BLaER1 (cell line): ENCODE data around the gene WWOX.

Source experiments
- H3K27ac ChIP-seq: shearing (Covaris generic); formaldehyde crosslinking; 2 replicates; pipeline ENCODE4 v1.8.1; 2022
- H3K27me3 ChIP-seq: shearing (Covaris generic); formaldehyde crosslinking; 2 replicates; pipeline ENCODE4 v1.8.1; 2022
- H3K36me3 ChIP-seq: shearing (Covaris generic); formaldehyde crosslinking; 2 replicates; pipeline ENCODE4 v1.8.1; 2022
- H3K4me1 ChIP-seq: shearing (Covaris generic); formaldehyde crosslinking; 2 replicates; pipeline ENCODE4 v1.8.1; 2022
- H3K4me2 ChIP-seq: shearing (Covaris generic); formaldehyde crosslinking; 2 replicates; pipeline ENCODE4 v1.8.1; 2022
- H3K4me3 ChIP-seq: shearing (Covaris generic); formaldehyde crosslinking; 2 replicates; pipeline ENCODE4 v1.8.1; 2022
- H3K9ac ChIP-seq: shearing (Covaris generic); formaldehyde crosslinking; 2 replicates; pipeline ENCODE4 v1.8.1; 2022
- H3K9me3 ChIP-seq: shearing (Covaris generic); formaldehyde crosslinking; 2 replicates; pipeline ENCODE4 v1.8.1; 2022
- H4K20me1 ChIP-seq: shearing (Covaris generic); formaldehyde crosslinking; 2 replicates; pipeline ENCODE4 v1.8.1; 2022
- Cebpa-rat ChIP-seq: shearing (Covaris generic); IDR thresholded peaks from 2 replicates; pipeline ENCODE4 v1.8.1; 2022

WWOX gene

GRCh38 chr16:78768718-78769117, 669.3 kb downstream of the WWOX start:
- Histone ChIP-seq H3K9me3 (no peaks in the 10 kb centered on the region), H3K9ac (no peak overlapping the region), H3K4me2 (no peak overlapping the region), H3K36me3 (no peaks in the 10 kb centered on the region), H3K27me3 (no peaks in the 10 kb centered on the region), H3K27ac (no peak overlapping the region), H3K4me1 (no peaks in the 10 kb centered on the region), H4K20me1 (no peaks in the 10 kb centered on the region), H3K4me3 (no peak overlapping the region)
- no peak for TF ChIP-seq Cebpa-rat

GRCh38 chr16:78770353-78771091, 671.1 kb downstream of the WWOX start:
- Histone ChIP-seq H3K9me3 (no peaks in the 10 kb centered on the region), H3K36me3 (no peaks in the 10 kb centered on the region), H3K4me3 (no peak overlapping the region), H4K20me1 (no peaks in the 10 kb centered on the region), H3K9ac (no peak overlapping the region), H3K4me1 (no peaks in the 10 kb centered on the region), H3K27ac (no peak overlapping the region), H3K4me2 (no peak overlapping the region), H3K27me3 (no peaks in the 10 kb centered on the region)
- TF ChIP-seq Cebpa-rat, result no peak

- H3K4me3 ChIP-seq, result no peak overlapping the region
- no peak overlapping the region for H3K4me2 ChIP-seq
- no peaks in the 10 kb centered on the region for H3K27me3 ChIP-seq
- no peak overlapping the region for H3K9ac ChIP-seq
- no peaks in the 10 kb centered on the region for H3K4me1 ChIP-seq
- TF ChIP-seq Cebpa-rat, result no peak
- H3K27ac ChIP-seq, result no peak overlapping the region
- no peaks in the 10 kb centered on the region for H3K9me3 ChIP-seq
- no peaks in the 10 kb centered on the region for H3K36me3 ChIP-seq
- no peaks in the 10 kb centered on the region for H4K20me1 ChIP-seq
Observed at GRCh38 chr16:78773291-78773702, 673.8 kb downstream of the WWOX start.

GRCh38 chr16:78773706-78774105, 674.3 kb downstream of the WWOX start:
- Histone ChIP-seq H3K9ac (no peak overlapping the region), H3K9me3 (no peaks in the 10 kb centered on the region), H3K36me3 (no peaks in the 10 kb centered on the region), H3K4me1 (no peaks in the 10 kb centered on the region), H4K20me1 (no peaks in the 10 kb centered on the region), H3K4me2 (no peak overlapping the region), H3K27ac (no peak overlapping the region), H3K27me3 (no peaks in the 10 kb centered on the region), H3K4me3 (no peak overlapping the region)
- TF ChIP-seq Cebpa-rat, result no peak

GRCh38 chr16:78775161-78775561, 675.7 kb downstream of the WWOX start:
- Histone ChIP-seq H3K27me3 (no peaks in the 10 kb centered on the region), H3K27ac (no peak overlapping the region), H3K9me3 (no peaks in the 10 kb centered on the region), H3K4me1 (no peaks in the 10 kb centered on the region), H3K4me3 (no peak overlapping the region), H3K9ac (no peak overlapping the region), H3K4me2 (no peak overlapping the region), H3K36me3 (no peaks in the 10 kb centered on the region), H4K20me1 (no peaks in the 10 kb centered on the region)
- TF ChIP-seq Cebpa-rat, result no peak

- no peak overlapping the region for H3K4me3 ChIP-seq
- H3K4me2 ChIP-seq, result no peak overlapping the region
- no peak overlapping the region for H3K27ac ChIP-seq
- no peak for TF ChIP-seq Cebpa-rat
- no peaks in the 10 kb centered on the region for H3K9me3 ChIP-seq
- H3K9ac ChIP-seq, result no peak overlapping the region
- no peaks in the 10 kb centered on the region for H4K20me1 ChIP-seq
- H3K36me3 ChIP-seq, result no peaks in the 10 kb centered on the region
- H3K4me1 ChIP-seq, result no peaks in the 10 kb centered on the region
- no peaks in the 10 kb centered on the region for H3K27me3 ChIP-seq
Observed at GRCh38 chr16:78778101-78779004, 678.9 kb downstream of the WWOX start.

- Histone ChIP-seq H3K4me2 (no peak overlapping the region), H4K20me1 (no peaks in the 10 kb centered on the region), H3K9ac (no peak overlapping the region), H3K9me3 (no peaks in the 10 kb centered on the region), H3K36me3 (no peaks in the 10 kb centered on the region), H3K4me3 (no peak overlapping the region), H3K27me3 (no peaks in the 10 kb centered on the region), H3K4me1 (no peaks in the 10 kb centered on the region), H3K27ac (no peak overlapping the region)
- no peak for TF ChIP-seq Cebpa-rat
Observed at GRCh38 chr16:78780808-78781207, 681.4 kb downstream of the WWOX start.

- TF ChIP-seq Cebpa-rat, result no peak
- H3K27ac ChIP-seq, result no peak overlapping the region
- no peaks in the 10 kb centered on the region for H3K9me3 ChIP-seq
- no peak overlapping the region for H3K4me3 ChIP-seq
- H4K20me1 ChIP-seq, result no peaks in the 10 kb centered on the region
- no peak overlapping the region for H3K4me2 ChIP-seq
- H3K4me1 ChIP-seq, result no peaks in the 10 kb centered on the region
- no peaks in the 10 kb centered on the region for H3K36me3 ChIP-seq
- H3K9ac ChIP-seq, result no peak overlapping the region
- H3K27me3 ChIP-seq, result no peaks in the 10 kb centered on the region
Observed at GRCh38 chr16:78782572-78782971, 683.1 kb downstream of the WWOX start.

GRCh38 chr16:78783570-78784079, 684.2 kb downstream of the WWOX start:
- Histone ChIP-seq H3K36me3 (no peaks in the 10 kb centered on the region), H3K27ac (no peak overlapping the region), H3K4me3 (no peak overlapping the region), H3K4me2 (no peak overlapping the region), H3K9ac (no peak overlapping the region), H3K4me1 (no peaks in the 10 kb centered on the region), H3K27me3 (no peaks in the 10 kb centered on the region), H4K20me1 (no peaks in the 10 kb centered on the region), H3K9me3 (no peaks in the 10 kb centered on the region)
- no peak for TF ChIP-seq Cebpa-rat

GRCh38 chr16:78784771-78785170, 685.3 kb downstream of the WWOX start:
- no peak overlapping the region for H3K4me3 ChIP-seq
- H3K27me3 ChIP-seq, result no peaks in the 10 kb centered on the region
- no peak overlapping the region for H3K27ac ChIP-seq
- H3K4me2 ChIP-seq, result no peak overlapping the region
- no peaks in the 10 kb centered on the region for H3K36me3 ChIP-seq
- no peak for TF ChIP-seq Cebpa-rat
- no peaks in the 10 kb centered on the region for H4K20me1 ChIP-seq
- H3K9me3 ChIP-seq, result no peaks in the 10 kb centered on the region
- no peak overlapping the region for H3K9ac ChIP-seq
- H3K4me1 ChIP-seq, result no peaks in the 10 kb centered on the region
